ENCODE measurements around the gene CTNNA2.

Gene CTNNA2

DNA sequence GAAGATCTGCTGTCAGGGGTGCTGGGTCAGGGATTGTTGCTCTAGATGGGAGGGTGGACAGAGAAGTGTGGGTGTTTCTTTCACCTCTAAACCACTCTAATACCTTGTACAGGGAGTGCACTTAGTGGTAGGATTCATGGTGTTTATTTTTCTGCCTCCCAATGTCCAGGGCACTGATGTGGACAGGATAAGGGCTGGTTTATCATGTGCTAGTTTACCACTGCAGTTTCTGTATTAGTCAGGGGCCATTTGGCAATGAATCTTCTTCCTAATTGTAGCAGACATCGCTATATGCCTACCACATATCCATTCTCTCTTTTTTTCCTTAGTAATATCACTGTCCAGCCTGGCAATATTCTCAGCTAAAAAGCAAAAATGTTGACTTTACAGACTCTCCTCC lies 842.0 kb downstream of the CTNNA2 start:
- DNase-seq, result no peak

DNA sequence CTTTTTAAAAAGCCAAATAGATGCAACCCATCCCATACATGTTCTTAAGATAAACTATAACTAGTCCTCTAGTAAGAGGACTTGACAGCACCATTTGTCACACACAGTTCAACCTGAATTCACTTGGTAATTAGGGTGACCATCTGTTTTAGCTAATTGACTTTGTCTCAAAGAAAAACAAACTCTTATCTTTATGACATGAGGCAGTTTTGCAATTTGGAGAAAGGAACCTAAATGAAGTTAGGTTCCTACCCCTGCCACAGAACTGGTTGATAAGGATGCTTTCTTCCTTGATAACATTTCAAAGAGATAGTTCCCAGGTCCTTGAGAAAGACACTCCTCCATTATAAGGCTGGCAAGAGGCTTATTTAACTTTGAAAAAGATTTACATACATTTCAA lies 849.1 kb downstream of the CTNNA2 start:
- DNase-seq, result no peak

DNA sequence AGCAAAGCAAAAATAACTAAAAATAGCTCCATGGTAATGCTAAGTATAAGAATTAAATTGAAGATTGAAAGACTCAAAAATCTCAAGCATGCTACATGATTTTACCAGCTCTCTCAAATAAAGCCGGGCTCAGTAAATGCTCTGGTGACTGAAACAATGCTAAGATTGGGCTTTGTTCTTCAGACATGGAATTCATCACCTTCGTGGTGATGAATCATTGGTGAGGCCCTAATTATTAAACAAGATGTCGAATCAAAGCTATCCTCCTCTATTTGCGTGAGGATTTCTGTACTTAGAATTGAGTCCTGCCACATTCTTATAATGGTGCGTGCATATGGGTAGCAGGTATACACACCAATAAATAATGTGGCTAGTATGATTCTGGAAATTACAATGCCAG lies 850.5 kb downstream of the CTNNA2 start:
- DNase-seq, result no peak

DNA sequence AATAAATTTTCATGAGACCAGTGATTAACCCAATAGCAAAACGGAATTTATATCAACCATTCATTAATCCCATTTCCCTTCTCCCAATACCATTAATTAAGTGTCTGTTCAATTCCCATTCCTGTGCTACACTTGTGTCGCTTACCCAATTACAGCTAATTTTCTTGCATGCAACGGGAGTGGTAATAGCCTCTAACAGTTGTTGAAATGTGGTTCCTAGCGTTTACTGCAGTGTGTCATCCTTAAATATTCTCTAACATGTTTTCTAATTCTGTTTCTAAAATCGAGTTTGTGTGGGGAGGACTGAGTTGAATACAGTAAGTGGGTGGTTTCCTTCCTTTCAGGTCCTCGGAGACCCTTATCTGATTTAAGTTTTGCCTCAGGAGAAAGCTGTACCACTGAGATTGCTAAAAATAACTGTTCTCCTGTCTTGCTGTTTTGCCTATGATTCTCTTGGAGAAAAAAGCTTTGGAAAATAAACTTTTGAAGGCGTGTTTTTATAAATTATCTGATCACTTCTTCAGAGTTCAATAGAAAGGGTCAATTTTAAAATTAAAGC lies 851.0 kb downstream of the CTNNA2 start:
- no peak for DNase-seq

DNA sequence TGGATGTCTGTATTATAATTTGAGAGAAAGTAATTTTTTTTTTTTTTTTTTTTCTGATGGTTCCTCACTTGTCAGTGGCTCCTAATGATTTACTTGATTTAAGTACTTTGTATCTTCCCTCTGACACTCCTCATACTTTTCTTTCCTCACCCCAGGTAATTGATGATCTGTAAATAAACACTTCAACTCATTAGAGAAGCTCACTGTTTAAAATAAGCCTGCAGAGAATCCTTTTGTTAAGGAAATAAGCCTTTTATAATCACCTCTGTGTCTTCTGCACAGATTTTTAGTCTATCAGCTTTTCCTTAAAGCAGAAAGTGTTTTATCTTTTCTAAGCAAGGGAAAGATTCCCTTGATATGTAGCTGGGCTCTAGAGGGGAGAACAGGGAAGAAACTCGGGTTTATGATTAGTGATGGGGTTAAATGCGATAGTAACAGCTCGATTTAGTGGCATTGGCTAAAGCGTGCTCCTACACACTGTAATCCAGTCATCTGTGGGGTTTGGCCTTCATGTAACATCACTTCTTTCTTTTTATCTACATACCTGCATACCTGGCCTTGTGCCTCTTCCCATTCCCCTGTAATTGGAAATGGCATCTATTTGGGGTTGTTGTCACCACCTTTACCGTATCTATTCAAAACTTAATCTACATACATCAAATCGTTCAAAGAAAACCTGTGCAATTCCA lies 851.8 kb downstream of the CTNNA2 start:
- no peak for DNase-seq

DNA sequence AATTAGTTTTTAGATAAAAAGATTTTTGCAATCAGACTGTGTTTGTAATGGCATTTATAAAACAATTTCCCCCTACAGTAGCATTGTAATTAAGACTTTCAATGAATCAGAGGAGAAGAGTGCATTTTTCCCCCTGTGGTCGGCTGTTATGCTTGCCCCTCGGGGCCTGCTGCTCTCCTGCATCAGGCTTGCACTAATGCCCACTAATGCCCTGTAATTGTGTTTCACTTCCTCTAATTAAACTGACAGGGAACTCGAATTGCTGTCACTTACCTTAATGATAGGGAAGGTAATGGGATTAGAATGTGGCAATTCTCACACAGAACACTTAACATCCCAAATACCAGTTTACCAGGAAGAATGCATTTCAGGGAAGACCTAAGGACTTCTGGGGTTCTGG lies 852.9 kb downstream of the CTNNA2 start:
- no peak for DNase-seq

DNA sequence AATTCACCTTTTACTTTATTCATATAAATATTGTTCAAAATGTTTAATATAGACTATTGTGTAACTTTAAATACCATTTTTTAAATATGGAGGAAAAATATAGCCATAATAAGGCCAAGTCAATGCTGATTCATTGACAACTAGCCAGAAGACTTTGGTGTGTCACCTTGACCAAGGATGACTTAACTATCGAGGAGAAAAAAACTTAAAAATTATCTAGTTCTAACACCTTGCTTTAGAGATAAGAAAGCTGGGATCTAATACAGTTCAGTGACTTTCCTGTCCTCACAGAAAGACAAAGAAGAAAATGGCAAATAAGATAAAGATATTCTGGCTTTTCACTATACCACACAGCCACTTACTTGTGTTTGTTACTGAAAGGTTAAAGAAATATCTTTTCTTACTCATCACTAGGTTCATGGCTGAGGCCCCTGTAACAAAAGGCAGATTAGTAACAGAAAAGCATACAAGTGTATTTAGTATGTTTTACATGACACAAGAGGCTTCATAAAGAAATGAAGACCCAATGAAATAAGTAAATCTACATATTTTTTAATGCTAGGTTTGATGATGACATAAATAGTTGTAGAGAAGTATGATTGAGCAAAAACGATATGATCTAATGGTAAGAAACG lies 857.6 kb downstream of the CTNNA2 start:
- DNase-seq, result no peak

DNA sequence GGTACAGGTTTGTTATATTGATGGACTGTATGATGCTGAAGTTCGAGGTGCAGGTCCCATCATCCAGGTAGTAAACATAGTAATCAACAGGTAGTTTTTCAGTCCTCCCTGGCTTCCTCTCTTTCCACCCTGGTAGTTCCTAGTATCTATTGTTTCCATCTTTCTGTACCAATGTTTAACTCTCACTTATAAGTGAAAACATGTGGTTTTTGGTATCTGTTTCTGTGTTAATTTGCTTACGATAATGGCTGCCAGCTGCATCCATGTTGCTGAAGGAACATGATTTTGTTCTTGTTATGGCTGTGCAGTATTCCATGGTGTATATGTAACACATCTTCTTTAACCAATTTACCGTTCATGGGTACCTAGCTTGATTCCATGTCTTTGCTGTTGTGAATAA lies 861.3 kb downstream of the CTNNA2 start:
- DNase-seq, result no peak

DNA sequence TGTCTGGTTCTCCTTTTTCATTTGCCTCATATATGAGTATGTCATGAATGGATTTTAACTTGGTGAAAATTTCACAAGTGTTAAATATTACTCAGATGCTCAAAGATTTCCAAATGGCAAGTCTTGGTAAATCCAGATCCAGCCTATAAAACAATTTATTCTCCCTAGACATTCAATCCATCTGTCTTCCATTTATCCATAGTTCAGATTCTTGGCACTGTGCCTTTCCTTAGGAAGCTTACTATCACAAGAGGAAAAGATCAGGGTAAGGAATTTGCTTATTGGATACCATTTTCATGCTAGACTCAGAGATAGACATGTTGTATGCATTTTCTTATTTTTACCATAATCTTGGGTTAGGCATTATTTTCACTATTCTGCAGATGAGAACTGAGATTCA lies 864.2 kb downstream of the CTNNA2 start:
- DNase-seq, result no peak

DNA sequence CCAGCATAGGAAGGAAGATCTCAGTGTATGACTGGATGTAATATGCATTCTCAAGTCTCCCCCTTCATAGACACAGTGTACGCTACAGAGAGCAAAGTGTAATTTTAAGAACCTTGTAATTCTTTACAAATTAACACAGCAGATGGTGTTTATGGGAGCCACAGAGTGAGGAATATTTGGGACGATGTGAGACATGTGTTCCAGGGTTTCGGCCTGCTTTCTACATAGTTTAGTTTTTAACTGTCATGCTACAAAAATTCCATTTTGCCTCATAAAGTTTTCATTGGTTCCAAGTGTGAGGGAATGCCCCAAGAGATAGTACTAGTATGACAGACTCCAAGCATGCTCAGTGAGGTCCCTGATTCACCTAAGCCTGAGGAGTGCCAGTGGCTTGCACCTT lies 867.9 kb downstream of the CTNNA2 start:
- no peak for DNase-seq

DNA sequence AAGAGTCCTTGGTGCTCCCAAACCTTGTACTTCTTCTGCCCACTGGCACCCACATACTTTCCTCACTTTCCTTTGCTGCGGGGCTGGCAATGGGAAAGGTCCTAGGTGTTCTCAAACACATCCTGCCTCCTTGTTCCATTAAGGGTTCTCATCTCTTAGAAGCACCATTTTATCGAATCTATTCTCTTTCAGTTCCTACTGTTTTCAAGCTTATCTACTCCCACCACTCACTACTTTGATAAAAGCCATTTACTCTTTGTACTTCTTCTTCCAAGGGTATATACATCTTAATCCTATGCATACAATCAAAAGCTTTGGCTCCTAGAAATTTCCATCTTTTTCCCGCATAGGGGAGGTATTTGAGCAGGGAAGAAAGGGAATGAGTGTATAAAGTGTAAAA lies 868.8 kb downstream of the CTNNA2 start:
- no peak for DNase-seq

DNA sequence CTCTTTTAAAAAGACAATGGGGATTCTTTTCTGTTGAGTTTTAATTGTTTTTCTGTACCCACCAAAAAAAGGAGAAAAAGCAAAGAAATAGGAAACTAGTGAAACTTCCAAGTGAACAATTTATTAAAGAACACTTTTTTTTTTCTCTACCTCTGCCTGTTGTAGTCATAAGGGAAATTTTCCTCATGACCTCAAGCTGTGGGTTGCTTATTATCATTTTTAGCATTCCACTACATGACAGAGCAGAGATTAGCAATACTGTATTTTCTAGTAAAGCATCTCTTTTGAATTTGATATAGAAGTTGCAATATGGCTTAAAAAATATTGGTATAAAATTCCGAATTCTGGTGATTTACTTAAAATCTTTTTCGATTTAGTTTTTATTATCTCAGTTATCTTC lies 879.6 kb downstream of the CTNNA2 start:
- DNase-seq, result no peak

DNA sequence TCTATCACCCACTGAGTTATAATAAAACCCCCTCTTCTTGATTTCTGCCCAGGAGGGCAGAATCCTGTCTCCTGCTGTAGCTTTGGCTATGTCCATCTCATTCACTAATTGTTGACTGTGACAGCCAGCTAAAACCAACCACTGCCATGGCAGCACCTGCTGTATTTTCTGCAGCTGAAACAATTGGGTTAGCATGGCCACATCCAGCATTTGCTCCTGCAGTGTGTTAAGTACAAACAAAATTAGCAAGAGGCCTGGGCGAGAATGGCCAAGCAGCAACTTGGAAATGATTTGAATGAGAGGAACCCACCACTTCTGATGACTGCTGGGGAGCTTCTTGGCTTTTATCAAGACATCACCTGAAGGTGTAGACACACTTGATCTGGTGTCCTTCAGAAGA lies 881.1 kb downstream of the CTNNA2 start:
- no peak for DNase-seq

DNA sequence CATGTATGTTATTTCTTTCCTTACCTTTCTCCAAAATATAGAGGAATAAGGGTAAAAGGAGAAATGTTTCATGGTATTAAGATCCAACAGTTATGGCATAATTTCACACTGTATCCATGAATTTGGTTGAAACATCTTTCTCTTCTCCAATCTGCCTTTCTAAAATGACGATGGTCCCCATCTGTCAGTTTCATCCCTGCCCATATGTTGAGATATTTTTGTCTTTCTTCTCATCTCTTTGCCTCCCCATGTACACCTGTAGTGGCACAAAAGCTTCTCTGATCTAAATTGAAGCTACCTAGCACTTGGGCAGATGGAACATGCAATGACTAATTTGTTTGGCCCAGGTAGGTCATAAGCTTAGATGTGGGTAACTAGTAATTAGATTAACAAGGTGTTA lies 882.4 kb downstream of the CTNNA2 start:
- DNase-seq, result no peak

DNA sequence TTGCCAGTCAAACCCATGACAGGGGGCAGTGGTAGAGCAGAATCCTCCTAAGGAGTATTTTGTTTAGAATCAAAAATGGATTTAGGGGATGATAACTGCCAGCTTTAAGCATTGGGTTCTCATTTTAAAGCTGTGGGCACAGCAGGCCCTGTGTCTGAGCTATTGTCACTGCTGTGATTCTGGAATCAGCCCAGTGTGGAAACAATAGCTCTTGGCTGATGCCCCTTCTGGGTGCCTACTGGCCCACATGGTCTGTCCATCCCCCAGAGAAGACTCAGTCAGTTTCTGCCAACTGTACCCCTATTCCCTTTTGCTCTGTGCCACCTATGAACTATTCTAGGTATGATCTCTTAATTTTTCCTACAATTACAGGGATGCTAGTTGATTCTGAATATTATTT lies 883.4 kb downstream of the CTNNA2 start:
- DNase-seq, result no peak

DNA sequence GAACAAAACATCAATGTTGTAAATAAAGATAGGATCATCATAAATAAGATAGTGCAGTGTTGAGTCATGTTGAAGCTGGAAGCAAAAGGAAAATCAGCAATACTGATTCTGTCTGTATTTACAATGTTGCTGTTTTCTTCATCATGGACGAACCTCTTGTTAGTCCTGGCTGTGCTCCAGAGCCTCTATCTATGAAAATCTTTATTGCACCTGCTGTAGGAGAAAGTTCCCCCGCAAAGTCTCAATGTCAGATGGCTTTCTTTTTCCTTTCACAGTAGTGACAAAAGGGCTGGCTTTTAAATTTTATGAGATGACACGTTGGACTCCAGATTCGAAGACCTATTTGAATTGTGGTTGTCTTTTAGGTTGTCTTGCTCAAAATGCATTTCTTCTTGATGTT lies 890.2 kb downstream of the CTNNA2 start:
- no peak for DNase-seq

DNA sequence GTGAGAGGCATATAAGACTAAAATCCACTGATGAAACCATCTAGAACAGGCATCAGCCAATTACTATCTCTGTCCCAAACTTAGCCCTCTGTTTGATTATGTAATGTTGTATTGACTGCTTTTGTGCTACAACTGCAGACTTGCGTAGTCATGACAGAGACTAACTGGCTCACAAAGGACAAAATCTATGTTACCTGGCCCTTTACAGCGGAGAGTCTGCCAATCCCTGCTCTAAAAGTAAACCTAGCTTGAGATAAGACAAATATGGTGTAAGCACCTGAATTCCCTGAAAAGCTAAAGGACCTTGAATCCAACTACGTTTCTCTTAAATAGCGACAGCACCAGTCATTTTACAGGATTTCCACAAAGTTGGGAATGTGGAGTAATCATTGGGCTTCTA lies 894.5 kb downstream of the CTNNA2 start:
- DNase-seq, result no peak

DNA sequence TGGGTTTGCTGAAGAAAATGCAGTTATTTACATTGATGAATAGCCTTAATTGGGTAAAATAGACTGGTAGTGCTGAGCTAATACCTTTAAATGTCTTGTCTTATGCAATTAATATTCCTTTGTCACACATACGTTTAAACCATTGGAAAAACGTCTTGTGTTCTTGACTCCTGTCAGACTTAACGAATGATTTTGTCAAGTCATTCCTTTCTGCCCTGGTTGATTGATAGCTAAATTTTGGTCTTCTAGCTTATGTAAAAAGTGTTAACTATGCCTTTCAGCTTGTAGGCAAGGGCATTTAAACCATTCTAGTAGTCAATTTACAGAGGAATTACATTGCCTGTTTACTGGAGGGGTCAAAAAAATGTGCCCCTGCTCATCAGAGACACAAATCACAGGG lies 897.5 kb downstream of the CTNNA2 start:
- DNase-seq, result no peak

DNA sequence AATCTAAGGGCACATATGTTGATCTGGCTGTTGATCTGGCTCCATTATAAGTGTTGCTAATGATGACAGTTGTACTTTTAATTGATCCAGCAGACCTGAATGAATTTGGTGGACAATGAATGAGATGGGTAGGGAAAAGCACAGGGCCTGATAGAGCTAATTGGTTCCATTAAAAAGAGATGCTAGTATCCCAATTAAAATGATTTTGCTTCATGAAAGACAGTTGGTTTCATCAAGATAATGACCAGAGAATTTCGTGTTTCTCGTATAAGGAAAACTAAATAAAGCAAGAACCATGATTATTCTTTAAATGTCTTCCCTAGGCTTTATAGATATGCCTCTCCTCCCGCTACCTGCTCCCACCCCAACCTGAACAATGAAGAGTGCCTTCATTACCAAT lies 900.3 kb downstream of the CTNNA2 start:
- DNase-seq, result no peak

DNA sequence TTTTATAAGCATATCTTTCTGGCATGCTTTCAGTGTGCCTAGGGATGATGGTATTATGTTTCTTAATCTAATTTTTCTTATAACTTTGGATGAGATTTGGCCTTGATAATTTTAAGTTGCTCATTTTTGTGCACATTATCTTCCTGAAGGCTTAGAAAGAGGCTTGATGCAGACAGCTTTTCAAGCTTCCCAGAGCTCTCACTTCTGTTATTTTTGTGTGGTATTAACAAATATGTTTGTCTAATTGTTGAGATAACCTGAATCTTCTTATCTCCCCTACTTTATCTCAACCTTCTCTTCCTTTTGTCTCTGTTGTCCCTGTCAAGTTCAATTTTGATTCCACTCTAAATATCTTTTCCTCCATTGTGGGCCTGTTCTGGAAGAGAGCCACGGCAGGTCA lies 904.9 kb downstream of the CTNNA2 start:
- DNase-seq, result no peak

DNA sequence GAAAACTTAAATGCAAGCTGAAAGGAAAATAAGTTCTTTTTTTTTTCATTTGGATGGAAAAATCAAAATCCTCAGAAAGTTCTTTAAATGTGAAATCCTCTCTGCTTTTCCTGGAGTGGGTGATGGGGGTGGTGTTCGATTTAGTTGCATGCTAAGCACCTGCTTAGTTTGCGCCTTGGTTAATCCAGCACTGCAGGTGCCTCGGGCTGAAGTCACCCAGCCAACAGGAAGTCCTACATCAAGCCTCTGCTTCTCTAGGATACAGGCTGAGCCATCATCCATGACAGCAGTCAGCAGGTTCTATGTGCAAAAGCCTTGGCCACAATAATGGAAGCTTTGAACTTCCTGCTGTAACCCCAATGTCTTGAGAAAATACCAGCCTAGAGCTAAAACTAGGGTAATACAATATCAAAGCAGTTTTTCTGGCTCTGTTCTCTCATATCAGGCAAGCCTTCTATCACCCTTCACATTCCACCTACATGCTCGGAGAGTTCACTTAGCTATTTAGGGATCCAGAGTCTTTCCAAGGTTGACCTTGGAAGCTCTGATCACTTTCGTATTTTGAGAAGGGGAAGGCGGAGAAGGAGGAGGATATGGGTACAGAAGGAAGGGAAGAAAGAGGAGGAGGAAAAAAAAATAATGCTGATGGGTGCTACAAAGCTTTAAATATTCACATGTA lies 907.8 kb downstream of the CTNNA2 start:
- no peak for DNase-seq

DNA sequence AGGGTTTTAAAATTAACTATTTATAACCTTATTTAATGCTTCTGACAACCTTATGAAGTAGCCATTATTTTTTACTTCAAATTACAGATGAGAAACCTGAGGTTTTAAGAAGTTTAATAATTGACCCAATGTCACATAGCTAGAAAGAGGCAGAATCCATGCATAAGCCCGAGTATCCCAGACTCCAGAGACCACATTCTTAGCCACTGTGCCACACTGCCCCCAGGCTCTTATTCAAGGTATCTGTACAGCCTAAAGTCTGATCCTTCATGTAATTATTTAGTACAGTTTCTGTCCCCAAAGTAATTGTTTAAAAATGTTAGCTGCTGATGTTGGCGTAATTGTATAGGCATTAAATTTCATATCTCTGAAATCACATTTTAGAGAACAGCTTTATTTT lies 916.4 kb downstream of the CTNNA2 start:
- no peak for DNase-seq

DNA sequence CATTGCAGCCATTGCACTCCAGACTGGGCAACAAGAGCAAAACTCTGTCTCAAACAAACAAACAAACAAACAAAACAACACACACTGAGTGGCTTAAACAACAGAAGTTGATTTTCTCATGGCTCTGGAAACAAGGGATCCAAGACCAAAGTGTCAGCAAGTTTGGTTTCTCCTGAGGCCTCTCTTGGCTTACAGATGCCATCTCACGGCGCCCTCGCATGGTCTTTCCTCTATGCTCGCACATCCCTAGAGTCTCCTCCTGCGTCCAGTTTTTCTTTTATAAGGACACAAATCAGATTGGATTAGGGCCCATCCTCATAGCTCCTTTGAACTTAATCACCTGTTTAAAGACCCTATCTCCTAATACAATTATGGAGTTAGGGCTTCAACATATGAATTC lies 925.1 kb downstream of the CTNNA2 start:
- DNase-seq, result no peak

DNA sequence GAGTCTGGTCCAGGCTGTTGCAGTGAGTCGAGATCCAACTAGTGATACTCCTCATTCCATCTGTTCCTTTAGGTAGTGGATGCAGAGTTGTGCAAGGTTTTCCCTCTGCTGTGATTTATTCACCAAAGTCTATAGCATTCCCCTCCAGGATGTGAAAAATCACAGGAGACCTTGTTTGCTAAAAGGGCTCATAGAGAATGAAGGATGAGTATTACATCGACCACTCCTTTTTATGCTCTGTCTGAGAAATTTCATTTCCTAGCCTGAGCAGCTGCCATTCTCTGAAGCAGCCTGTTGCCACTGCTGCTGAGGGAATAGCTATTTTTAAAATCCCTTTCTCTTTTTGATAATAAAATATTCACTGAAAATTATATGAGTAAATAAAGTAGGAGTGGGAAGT lies 925.8 kb downstream of the CTNNA2 start:
- no peak for DNase-seq
